ENCODE measurements around the gene SBSN.

- TF ChIP-seq CTCF (IDR thresholded peaks at IDR 0.05; ENCODE audit: poor library complexity) (no peak), EZH2 (IDR thresholded peaks at IDR 0.05; ENCODE audit: borderline replicate concordance) (no peak)
Observed at GRCh38 chr19:35554076-35554475, 26.0 kb upstream of the SBSN start.

Measured in hepatocyte (in vitro differentiated cells).